Activated T-cell treated with anti-CD3 and anti-CD28 coated beads, Interleukin-2, amount 50 U/mL, for 1 hour (primary cell): Measurements from ENCODE around the gene CWF19L1.
"Not testable (repeated sequence)": the region's sequence is repeated elsewhere in the genome, so short reads cannot be mapped to it uniquely, and the experiment has no call there.

Source experiments
- DNase-seq: peaks from one replicate; pipeline ENCODE4 v3.0.0-alpha.2; 2020

Gene CWF19L1

DNA sequence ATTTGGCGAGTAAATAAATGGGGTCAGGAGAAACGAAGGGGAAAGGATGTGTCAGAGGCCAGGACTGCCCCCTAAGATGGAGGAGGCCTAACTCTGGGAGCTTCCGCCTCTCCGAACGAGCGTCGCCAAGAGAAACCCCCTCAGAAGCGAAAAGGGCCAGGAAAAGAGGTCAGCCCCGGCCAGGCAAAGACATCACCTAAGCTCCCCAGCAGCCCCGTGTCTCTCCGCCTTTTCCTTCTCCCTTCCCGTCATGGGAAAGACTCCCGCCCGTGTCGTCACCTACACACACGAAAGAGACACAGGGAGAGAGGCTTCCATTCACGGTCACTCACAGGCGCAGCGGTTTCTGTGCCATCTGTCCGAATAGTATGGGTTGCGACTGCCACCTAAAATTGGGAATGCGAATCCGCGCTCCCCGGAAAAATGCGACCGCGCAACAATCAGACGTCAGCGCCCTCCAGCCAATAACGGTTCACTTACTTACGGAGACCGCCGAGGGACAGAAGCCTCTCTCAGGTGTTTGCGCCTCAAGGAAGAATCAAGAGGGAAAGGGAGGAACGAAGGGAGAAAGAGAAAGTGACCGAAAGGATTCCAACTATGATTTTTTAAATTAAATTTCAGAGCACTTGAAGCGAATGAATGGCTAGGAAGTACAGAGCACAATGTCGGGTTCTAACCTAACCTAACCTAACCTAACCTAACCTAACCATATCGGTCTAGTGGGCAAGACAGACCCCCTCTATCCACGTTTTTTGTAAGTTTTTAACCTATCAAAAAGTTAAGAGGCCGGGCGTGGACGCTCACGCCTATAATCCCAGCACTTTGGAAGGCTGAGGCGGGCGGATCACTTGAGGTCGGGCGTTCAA is at the start of gene CWF19L1:
CWF19L1 (minus strand) TSS at position 400 of the 866 bp plus-strand sequence; CDS start at position 355, 45 bp downstream.
- peak; percentile 73 for DNase-seq

- DNase-seq = no peak
Measured at GRCh38 chr10:100315615-100316014, 48.2 kb upstream of the CWF19L1 start.

DNA sequence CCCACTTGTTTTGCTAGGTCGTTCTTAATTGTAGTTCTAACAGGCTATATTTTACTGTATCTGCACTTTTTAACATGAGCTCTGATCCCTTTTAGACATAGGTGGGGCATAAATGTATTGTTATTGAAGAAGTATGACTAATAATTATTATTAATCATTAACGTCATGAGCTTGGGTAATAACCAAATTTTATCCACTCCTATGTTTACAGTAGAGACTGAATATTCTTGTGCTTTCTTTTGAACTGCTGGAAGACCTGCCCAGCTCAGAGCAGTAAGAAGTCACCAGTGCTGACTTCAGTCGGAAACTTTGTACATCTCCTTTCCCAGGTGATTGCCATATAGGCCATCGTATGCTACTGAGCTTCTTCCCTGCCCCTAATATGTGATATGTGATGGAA is 43.9 kb upstream of the CWF19L1 start:
- no peak for DNase-seq

DNA sequence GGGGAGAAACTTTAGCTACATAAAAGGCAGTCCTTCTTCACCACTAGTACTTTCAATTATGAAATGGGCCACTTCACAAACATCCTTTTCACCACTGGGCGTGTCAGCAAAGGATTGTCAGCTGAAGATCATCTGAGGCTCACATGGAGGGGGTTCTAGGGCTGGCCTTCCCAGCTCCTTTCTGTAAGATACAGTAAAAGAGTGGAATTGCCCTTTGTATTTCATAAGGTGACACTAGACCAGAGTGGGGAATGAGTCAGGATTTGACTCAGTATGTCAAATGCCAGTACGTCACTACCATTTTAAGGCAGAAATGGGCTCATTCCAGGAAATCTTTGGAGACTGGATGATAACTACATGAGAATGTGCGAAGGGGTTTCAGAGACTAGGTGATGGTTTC is 40.2 kb upstream of the CWF19L1 start:
- DNase-seq = no peak

- DNase-seq = no peak
Measured at GRCh38 chr10:100306861-100307260, 39.4 kb upstream of the CWF19L1 start.

GRCh38 chr10:100304414-100304813 is 37.0 kb upstream of the CWF19L1 start:
- DNase-seq = no peak

GRCh38 chr10:100303724-100304319 is 36.4 kb upstream of the CWF19L1 start:
- no peak for DNase-seq

DNA sequence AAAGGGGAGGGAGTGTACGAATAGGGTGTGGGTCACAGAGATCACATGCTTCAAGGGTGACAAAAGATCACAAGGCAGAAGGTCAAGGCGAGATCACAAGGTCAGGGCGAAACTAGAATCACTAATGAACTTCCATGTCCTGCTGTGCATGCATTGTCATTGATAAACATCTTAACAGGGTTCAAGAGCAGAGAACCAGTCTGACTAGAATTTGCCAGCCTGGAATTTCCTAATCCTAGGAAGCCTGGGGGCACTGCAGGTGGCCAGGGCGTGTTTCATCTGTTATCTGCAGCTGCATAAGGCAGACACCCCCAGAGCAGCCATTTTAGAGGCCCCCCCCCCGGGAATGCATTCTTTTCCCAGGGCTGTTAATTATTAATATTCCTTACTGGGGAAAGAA is 33.7 kb upstream of the CWF19L1 start:
- DNase-seq = not testable (repeated sequence)

DNA sequence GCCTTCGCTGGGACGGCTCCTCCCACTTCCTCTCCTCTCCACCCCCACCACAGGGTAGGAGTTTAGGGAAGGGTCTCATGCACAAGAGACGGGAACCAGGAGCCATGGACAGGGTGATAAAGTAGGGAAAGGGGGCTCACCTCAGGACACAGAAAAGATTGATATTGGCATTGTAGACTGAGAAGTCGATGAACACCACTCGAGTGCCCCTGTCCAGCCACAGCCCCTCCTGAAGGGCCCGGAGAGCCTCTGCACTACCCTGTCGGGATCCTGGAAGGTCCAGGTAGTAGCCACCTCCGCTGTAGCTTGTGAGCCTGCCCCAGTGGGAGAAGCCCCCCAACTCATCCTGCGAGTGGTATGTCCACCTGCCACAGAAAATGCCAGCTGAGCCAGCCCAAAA is 29.8 kb upstream of the CWF19L1 start:
- DNase-seq = no peak

- no peak for DNase-seq
Measured at GRCh38 chr10:100293066-100293465, 25.6 kb upstream of the CWF19L1 start.

- not testable (repeated sequence) for DNase-seq
Measured at GRCh38 chr10:100292300-100292699, 24.9 kb upstream of the CWF19L1 start.

GRCh38 chr10:100291356-100291755 is 23.9 kb upstream of the CWF19L1 start:
- DNase-seq = no peak

DNA sequence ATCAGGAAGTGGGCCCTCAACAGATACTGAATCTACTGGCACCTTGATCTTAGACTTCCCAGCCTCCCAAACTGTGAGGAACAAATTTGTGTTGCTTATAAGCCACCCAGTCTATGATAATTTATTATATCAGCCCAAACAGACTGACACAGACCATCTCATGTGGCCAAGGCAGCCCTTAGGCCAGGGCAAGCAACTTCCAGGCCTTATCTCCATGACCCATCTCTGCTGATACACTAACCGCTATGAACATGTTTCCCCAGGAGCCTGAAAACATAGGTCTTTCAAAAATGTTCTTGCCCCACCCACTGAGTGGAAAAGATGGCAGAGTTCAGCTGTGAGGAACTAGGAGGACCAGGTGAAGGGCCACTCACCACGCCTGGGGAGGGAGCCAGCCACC is 22.2 kb upstream of the CWF19L1 start:
- no peak for DNase-seq

GRCh38 chr10:100288196-100288595 is 20.8 kb upstream of the CWF19L1 start:
- no peak for DNase-seq

DNA sequence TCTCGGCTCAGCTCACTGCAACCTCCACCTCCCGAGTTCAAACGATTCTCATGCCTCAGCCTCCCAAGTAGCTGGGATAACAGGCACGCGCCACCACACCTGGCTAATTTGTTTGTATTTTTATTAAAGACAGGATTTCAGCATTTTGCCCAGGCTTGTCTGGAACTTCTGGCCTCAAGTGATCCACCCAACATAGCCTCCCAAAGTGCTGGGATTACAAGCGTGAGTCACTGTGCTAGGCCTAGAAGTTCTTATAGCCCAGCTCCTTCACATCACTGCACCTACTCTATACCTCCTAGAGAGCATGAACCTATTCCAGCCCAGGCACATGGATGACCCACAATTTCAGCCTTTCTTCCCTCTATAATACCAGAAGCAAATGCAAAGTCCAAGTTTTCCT is 20.3 kb upstream of the CWF19L1 start:
- DNase-seq = no peak

GRCh38 chr10:100286051-100287033 is 18.9 kb upstream of the CWF19L1 start, which contains the start of gene BLOC1S2:
Gene BLOC1S2, minus strand, starts transcription at chr10:100286680. Its CDS starts 21 bp downstream, at chr10:100286659.
- DNase-seq = peak; percentile 92

DNA sequence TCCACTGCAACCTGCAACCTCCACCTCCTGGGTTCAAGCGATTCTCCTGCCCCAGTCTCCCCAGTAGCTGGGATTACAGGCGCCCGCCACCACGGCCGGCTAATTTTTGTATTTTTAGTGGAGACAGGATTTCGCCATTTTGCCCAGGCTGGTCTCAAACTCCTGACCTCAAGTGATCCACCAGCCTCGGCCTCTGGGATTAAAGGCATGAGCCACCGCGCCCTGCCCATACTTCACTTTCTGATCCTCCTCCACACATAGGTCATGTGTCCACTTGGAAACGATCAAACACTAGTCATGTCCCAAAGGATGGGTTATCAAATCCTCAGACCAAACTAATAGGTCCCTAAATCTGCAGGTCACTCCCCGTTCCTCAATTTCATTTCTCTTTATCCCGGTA is 17.9 kb upstream of the CWF19L1 start:
- DNase-seq = not testable (repeated sequence)

DNA sequence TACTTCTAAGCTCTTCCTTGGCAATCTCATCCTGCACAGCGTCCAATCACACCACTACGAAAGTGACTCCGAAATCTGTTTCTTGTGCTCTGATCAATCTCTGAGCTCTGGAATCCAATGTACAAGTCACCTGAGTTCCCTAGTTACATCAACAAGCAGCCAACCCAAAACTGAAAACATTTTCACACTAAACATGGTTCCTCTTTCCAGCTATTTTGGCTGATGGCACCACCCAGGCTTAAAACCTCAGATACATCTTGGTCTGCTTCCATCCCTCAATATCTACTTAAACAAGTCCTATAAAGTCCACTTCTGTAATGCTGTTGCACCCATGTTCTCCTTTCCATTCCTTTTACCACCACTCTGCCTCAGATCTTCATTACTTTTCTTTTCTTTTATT is 15.5 kb upstream of the CWF19L1 start:
- DNase-seq = no peak

DNA sequence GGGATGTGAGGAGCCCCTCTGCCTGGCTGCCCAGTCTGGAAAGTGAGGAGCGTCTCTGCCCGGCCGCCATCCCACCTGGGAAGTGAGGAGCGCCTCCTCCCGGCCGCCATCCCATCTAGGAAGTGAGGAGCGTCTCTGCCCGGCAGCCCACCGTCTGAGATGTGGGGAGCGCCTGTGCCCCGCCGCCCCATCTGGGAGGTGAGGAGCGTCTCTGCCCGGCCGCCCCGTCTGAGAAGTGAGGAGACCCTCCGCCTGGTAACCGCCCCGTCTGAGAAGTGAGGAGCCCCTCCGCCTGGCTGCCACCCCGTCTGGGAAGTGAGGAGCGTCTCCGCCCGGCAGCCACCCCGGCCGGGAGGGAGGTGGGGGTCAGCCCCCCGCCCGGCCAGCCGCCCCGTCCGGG is 9.5 kb upstream of the CWF19L1 start:
- not testable (repeated sequence) for DNase-seq

DNA sequence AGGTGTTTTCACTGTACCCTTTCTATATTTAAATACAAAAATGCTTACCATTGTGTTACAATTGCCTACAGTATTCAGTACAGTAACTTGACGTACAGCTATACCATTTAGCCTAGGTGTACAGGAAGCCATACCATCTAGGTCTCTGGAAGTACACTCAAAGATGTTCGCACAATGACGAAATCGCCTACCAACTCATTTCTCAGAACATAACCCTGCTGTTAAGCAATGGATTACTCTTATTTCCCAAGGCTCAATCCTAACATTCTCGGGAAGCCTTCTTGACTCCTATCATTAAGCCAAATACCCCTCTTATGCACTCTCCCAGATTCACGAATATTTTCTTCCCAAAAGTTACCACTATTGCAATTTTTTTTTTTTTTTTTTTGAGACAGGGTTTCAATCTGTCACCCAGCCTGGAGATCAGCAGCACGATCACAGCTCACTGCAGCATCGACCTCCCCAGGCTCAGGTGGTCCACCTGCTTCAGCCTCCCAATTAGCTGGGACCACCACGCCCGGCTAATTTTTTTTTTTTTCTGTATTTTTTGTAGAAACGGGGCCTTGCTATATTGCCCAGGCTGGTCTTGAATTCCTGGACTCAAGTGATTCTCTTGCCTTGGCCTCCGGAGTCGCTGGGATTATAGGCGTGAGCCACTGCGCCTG is 1.5 kb downstream of the CWF19L1 start:
- no peak for DNase-seq

DNA sequence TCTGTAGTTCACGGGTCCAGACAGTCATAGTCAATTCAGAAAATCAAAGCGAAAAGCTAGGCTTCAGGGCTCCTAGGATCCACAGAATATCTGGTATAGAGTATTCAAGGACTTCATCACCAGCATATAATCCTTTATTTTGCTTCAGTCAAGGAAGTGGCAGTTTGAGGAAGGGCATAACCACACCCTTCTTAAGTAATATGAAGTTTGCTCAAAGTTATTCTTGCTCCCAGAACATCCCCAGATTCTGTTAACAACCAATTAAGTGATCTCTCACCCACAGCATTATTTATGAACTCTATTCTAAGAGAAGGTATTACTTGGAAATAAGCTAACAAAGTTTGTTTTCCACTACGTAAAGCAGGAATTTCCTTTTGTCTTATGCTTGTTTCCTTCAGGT is 13.2 kb downstream of the CWF19L1 start:
- DNase-seq = no peak

GRCh38 chr10:100253041-100253440 is 14.4 kb downstream of the CWF19L1 start:
- no peak for DNase-seq
